Activated gamma-delta T cell treated with Interleukin-2 at 50 U/mL for 16 hours (primary cell): Measurements from ENCODE around the gene TMPRSS2.

Experiments used
- DNase-seq: peaks from one replicate; pipeline ENCODE4 v3.0.0-alpha.2; 2020

Gene TMPRSS2

DNA sequence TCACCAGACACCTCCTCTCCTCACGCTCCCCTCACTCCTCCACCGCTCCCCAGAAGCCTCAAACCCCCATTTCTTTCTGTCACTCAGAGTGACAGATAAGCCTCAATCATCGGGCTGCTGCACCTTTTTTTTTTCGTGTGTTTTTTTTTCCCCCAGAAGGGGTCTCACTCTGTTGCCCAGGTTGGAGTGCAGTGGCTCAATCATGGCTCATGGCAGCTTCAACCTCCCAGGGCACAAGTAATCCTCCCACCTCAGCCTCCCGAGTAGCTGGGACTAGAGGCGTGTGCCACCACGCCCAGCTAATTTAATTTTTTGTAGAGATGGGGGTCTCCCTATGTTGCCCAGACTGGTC, 1.2 kb upstream of the TMPRSS2 start:
- DNase-seq: no peak

DNA sequence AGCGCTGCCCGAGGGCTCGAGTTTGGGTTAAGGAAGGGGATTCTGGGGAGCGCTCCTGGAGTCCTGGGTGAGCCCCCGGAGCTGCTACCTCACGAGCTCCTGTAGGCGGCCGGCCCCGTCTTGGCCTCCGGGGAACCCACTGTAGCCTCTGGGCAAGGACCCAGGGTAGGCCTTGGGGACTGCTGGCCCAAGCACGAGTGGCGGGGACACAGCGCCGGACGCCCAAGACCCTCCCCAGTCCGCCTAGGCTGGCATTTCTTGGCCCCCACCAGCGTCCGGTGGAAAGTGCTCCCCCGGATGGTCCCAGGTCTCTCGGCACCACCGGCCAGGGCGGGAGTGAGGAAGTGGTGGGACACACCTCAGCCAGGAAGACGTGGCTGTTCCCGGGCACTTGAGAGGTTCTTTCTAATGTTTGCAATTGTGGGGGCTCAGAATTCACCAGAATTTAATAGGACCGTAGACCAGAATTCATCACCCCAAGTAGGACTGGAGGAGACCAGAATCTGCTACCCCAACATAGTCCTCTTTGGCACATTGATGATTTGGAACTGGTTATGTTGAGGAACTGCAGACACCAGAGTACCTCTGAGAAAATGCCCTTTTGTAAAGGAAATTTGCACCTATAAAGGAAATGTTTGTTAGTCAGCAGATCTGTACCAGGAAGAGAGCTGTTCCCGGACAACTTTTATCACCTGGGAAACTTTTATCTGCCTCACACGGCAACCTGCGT, 622 bp upstream of the TMPRSS2 start:
- no peak for DNase-seq

DNA sequence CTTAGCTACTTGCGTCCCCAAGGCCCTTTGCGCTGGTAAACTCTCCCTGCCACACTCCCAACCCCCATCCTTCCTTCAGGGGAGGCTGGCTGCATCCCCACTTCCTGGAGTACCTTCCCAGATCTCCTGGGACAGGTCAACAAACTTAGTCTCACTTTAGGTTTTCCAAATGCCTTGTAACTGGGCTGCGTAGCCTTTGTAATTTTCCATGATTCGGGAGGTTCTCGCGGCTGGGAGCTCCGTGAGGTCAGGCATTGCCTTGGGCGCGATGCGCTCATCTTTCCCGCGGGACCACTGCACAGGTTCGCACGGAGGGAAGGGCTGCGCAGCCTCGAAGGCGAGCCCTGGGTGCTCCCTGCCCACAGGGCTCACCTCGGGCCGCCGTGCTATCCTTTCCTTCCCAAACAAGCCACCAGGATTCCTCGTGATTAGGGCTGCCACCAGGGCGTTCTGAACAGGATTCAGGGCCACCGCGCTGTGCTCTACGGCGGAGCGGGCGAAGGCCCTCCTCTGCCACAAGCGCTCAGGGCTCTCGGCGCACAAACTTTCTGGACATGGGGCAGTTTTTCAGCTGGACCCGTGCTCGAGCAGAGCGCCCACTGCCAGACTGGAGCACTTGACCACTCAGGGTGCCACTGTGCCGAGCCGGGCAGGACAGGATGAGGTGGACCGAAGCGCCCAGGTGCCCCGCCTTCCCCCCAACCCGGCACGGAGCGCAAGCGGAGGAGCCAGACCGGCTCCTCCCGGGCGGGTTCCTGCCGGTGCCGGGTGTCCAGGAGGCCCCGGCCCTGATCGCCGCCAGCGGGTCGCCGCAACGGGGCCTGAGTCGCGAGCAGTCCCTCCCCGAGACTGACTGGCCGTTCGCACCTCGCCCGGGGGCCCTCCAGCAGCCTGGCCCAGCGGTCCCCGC, 1.1 kb downstream of the TMPRSS2 start:
- DNase-seq: no peak

DNA sequence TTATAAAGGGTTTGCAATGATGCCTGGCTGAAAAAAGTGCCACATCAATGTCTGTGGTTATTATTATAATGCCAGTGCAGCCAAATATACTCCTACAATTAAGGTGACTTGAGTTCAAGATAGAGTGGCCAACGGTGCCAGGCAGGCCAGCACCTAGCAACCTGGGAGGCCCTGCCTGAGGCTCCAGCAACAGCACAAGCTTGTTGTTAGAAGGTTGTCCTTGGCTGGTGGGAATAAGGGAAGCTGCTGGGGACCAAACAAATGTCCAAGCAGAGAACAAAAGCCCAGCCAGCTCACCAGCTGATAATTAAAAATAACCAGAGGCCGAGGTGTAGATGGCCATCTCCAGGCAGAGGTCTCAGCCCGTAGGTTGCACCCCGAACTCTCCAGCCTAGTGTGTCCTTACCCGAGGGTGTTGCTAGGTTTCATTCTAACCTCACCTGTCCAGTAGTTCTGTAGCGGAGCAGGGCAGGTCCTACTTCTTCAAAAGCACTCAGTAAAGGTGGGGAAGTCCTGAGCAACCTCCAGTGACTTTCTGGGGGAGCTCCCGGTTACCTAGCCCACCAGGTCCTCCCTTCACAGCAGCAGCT, 1.9 kb downstream of the TMPRSS2 start:
- no peak for DNase-seq

DNA sequence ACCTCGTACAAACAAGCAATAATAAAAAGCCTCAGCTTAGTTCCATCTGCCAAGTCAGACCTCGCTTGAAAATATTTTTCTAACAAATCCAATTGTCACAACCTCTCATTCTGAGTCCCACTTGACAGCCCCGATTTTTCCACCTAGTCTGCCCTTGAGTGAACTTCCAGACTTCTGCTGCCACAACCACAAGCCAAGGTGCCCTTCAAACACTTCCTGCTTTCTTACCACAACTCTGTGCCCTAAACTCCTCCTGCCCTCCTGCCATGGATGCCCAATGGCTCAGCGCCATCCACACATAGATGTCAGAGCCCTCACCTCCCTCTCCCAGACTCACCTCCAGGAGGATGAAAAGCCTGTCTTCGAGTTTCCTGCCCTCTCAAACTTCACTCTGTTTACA, 3.9 kb downstream of the TMPRSS2 start:
- no peak for DNase-seq

DNA sequence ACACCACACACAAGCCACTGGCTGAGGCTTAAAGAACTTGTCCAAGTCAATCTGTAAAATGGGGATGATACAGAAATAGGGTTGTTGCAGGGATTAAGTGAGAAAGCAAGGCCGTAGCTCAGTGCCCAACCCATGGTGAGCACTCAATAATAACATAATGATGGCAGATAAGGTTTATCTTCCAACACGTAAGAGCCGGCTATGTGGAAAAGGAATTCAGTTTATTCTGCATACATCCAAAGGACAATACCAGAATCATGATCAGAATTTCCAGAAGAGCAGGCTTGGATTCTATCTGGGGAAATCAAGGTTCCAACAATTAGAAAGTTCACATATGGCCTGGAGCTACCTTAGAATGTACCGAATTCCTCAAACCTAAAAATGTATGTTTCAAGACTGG, 4.6 kb downstream of the TMPRSS2 start:
- no peak for DNase-seq

DNA sequence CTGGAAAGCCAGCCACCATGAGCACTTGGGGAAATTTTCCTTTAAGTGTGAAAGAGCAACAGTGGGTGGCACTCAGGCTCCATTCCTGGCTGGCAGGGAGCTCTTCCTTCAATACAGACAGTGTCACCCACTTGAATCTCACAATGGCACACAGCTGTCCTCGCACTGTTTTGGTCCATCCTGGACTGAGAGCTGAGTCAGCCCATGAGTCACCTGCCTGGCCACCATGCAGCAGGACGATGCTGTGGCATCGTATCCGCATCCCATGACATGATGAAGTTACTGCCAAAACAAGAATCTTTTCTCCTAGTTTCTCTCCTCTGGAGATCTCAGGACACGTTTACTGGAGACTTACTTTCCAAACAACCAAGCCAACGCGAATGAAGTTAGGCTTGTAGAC, 6.0 kb downstream of the TMPRSS2 start:
- no peak for DNase-seq

DNA sequence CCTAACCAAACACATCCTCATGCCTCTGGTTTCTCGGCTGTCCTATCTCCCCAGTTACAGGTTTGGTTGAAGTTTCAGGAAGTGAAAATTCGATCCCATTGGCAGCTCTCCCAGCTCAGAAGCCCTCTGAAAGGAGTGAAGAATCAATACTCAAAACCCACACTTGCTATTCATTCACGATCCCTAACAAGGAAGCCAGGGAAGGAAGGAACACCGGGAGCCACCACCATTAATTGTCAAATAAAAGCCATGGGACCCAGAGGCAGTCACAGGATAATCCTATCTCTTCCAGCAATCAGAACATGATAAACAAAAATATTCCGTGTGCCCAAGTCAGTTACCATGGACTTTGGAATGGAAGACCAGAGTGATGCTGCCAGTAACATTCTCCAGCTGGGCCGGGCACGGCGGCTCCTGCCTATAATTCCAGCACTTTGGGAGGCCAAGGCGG, 7.0 kb downstream of the TMPRSS2 start:
- no peak for DNase-seq

DNA sequence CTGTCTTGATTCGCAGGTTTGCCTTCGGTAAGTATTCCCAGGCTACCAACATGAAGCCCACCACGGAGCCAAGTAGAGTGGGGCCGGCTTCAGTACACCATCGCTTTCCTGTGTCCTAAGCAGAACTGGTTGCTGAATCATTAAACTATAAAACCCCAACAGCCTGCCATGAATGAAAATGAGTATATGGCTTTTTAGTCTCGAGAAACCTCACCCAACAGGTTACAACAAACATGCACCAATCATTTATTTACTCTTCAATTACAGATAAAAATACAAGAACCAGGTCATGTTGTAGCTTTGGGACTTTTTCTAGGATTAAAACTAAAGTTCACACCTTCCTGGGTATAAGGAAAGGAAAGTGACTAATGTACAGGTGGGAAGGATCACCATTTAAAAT, 7.6 kb downstream of the TMPRSS2 start:
- DNase-seq: no peak

DNA sequence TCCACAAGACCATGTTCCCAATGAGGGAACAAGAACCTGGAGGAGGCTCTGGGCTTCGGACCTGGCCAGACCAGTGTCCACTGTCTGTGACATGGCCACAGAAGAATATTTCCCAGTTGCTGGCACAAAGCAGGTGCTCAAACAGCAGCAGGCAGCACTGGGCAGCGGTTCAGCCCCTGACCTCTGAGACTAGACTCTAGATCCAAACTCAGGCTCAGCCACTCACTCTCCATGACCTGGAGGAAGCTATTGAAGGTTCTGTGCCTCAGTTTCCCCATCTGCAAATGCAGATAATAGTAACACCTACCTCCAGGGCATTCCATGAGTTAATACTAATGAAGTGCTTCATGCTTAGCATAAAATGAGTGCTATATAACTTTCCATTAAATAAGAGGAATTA, 8.0 kb downstream of the TMPRSS2 start:
- DNase-seq: no peak

DNA sequence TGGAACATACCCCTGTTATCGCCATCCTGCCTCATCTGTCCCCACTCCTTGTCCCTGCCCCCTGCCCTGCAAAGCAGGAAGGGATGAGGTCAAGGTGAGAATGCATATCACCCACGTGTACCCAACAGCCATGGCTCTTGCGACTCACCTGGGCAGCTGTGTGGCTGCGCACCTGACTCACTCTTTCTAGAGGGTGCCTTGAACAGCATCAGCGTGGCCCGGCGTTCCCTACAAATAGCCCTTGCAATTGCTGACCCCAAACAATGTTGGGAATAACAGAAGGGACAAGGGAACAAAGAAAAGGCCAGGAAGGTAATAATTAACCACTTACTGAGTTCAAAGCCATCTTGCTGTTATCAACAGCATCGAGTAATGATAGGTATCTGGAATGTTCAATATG, 10.2 kb downstream of the TMPRSS2 start:
- no peak for DNase-seq

DNA sequence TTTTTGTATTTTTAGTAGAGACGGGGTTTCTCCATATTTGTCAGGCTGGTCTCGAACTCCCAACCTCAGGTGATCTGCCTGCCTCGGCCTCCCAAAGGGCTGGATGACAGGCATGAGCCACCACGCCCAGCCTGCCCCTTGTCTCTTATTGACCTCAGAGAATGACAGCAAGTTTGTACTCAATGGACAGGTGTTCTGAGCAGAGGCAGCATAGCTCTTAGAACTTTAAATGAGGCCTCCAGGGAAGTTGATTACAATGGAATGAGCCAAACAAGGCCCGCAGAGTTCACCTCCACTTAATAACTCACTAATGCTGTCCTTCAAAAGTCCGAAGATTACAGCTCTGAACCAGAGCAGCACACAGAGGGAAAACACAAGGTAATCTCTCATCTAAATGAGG, 10.9 kb downstream of the TMPRSS2 start:
- DNase-seq: no peak

DNA sequence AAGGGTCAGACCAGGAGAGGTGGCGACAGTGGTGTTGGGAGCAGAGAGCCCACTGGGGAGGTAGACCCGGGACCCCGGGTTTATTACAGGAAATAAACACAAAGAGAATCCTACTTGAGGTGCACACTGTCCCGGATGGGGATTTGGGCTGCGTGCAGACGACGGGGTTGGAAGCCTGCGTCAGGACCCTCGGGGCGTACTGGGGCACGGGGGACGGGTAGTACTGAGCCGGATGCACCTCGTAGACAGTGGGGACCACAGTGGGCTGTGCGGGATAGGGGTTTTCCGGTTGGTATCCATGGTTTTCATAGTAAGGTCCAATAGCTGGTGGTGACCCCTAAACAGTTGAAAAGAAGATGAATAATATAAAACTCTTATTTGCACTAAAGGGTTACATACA, 13.7 kb downstream of the TMPRSS2 start:
- no peak for DNase-seq

DNA sequence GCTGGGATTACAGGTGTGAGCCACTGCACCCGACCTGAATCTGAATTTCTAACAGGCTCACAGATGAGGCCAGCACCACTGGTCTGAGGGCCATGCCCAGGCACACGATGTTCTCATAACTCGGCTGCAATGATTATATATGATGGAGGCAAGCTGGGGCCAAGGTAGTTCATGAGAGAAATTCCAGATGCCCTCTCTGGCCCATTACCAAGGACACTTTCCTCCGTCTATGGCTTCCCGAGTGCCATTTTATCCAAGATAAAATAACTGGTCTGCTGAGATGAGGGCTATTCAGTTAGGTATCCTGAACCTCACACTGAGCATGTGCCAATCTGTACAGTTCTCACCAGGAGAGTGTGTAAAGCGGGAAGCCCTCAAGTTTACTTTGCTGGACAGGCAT, 16.5 kb downstream of the TMPRSS2 start:
- DNase-seq: no peak

DNA sequence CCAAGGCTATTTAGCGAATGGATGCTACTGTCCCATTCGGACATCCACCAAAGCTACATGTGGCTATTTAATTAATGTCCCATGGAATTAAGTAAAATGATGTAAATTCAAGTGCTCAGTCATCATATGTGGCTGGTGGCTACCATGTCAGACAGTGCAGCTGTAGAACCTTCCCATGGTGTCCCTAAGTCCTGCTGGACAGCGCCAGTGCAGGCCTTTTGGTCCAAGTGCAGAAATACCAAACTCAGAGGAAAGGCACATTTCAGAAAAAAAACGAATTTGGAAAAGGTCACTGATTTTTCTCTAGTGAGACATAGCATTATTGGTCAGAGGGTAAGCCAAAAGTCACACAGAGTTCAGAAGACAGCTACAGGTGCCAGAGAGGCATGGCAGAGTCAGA, 17.6 kb downstream of the TMPRSS2 start:
- no peak for DNase-seq

DNA sequence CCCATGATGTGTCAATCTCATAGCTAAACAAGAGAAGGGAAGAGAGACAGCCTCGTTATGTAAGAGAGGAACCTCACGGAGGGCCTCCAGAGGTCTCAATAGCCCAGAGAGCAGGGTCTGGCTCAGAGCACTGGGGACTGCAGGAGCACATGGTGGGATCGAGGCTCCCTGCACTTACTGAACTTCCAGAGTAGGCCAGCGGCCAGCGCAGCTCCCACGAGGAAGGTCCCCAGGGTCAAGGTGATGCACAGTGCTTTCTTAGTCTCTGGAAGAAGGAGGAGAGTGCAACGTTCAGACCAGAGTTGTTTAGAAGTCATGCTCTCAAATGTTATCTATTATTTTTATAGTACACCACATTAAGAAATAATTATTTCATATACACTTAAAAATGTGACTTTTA, 18.6 kb downstream of the TMPRSS2 start:
- no peak for DNase-seq

DNA sequence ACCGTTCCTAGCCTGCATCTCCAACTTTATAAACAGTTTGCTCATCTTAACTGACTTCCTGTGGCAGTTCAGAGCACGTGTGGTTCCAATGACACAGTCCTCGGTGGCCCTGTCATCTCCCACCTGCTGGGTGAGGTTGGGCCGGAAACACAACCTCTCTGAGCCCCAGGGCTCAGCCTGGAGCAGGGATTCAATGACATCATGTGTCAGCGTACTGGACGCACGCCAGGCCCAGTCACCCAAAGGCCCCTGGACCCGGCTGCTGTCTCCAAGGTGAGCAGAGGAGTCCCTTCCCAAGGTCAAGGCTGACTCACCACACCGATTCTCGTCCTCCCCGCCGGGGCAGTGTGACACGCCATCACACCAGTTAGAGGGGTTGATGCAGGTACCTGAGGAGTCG, 19.9 kb downstream of the TMPRSS2 start:
- DNase-seq: no peak

DNA sequence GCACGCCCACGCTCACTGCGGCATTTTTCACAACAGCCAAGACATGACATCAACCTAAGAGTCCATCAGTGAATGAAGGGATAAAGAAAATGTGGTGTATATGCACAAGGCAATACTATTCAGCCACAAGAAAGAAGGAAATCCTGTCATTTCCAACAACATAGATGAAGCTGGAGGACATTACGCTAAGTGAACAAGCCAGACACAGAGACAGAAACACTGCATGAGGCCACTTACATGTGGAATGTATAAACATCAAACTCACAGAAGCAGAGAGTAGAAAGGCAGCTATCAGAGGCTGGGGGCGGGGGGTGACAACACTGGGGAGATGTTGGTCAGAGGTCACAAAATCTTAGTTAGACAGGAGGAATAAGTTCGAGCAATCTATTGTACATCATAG, 20.9 kb downstream of the TMPRSS2 start:
- no peak for DNase-seq

DNA sequence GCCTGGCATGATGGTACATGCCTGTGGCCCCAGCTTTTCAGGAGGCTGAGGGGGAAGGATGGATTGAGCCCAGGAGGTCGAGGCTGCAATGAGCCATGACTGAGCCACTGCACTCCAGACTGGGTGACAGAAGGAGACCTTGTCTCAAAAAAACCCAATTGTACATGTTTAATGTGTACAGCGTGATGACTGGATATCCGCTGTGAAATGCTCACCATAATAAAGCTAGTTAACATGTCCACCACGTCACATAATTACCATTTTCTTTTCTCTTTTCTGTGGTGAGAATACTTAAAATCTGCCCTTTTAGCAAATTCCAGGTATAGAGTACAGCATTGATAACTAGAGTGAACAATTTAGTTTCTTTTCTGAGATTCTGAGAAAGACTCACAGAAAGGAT, 24.0 kb downstream of the TMPRSS2 start:
- DNase-seq: no peak

DNA sequence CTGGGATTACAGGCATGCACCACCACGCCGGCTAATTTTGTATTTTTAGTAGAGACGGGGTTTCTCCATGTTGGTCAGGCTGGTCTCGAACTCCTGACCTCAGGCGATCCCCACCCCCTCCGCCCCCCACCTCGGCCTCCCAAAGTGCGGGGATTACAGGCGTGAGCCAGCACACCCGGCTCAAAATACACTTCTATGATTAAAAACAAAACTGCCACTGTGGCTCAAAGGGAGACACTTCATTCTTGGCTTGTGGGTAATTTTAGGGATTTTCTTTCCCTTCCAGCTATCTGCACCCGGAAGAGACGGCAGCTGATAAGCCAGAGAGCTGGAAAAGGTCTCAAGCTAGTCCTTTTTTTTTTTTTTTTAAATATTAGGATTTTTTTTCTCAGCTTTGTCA, 24.5 kb downstream of the TMPRSS2 start:
- DNase-seq: no peak

DNA sequence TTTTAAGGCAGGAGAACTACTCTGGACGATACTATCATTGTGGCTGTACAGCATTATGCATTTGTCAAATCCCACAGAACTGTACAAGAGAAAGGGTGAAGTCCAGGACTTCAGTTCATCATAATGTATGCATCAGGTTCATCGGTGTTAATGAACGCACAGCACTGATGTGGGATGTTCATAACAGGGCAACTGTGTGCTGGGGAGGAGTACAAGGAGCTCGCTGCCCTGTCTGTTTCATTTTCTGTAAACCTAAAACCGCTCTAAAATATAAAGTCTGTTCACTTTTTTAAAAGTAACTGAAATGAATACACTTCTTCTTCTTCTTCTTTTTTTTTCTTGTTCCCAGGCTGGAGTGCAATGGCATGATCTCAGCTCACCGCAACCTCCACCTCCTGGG, 25.0 kb downstream of the TMPRSS2 start:
- no peak for DNase-seq

DNA sequence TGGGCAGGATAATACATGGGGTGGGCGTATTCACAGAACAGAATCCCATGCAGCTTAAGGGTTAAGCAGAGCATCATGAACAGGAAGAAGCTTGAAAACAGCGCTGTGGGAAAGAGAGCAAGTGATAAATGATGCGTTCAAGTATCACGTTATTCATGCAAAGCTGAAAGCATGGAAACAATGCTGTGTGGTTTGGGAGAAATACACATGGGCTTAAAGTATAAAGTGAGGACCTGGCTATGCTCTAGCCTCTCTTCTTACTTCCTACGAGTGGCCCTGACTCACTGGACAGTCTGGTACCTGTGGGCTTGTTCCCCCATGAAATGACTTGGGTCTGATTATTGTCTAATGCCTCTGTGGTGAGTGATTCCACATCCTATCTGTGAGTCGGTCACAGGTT, 25.7 kb downstream of the TMPRSS2 start:
- DNase-seq: no peak

DNA sequence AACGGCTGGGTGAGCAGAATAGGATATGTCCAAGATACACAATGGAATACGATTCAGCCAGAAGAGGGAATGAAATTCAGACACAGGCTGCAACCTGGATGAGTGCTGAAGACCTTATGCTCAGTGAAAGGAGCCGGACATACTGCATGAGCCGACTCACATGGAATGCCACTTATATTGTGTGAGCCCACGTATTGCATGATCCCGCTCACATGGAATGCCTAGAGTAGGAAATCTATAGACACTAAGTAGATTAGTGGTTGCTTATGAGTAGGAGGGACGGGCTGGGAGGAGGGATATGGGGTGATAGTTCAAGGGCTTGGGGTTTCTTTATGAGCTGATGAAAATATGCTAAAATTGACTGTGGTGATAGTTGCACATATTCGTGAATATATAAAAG, 26.8 kb downstream of the TMPRSS2 start:
- no peak for DNase-seq

DNA sequence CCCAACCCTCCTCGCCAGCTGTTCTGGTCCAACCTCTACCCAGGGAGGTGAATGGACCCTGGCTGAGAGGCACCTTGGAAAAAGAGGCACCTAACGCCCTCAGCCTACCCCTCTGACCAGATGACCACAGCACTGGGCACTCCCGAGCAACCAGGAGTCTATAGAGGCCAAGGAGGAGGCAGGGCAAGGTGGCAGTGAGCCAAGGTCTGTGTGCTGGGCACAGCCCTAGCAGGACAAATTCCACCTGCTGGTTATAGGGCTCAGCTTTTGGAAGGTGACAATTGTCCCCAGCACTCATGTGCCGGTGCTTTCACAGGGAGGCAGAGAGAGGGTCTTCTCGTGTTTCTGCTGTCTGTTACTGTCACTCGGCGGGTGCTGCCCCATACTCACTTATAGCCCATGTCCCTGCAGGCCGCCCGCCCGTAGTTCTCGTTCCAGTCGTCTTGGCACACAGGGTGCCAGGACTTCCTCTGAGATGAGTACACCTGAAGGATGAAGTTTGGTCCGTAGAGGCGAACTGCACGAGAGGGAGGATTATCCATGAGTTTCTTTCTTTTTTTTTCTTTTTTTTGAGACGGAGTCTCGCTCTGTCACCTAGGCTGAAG, 27.8 kb downstream of the TMPRSS2 start:
- DNase-seq: no peak
